Measurements from ENCODE around the gene RNF43.

The RNF43 gene

GRCh38 chr17:58381124-58382035 lies 36.0 kb downstream of the RNF43 start:
- DNase-seq (ENCODE audit: low read depth, low spot score) = no peak

- DNase-seq (ENCODE audit: low read depth, low spot score) = no peak
Observed at GRCh38 chr17:58380207-58381123, 36.9 kb downstream of the RNF43 start.

GRCh38 chr17:58379511-58379824 lies 37.9 kb downstream of the RNF43 start:
- no peak for DNase-seq (ENCODE audit: low read depth, low spot score)

- DNase-seq (ENCODE audit: low read depth, low spot score) = no peak
Observed at GRCh38 chr17:58378733-58379510, 38.4 kb downstream of the RNF43 start.

GRCh38 chr17:58377661-58378060 lies 39.7 kb downstream of the RNF43 start:
- no peak for DNase-seq (ENCODE audit: low read depth, low spot score)

- DNase-seq (ENCODE audit: low read depth, low spot score) = no peak
Observed at GRCh38 chr17:58377093-58377601, 40.2 kb downstream of the RNF43 start.

GRCh38 chr17:58376472-58377000 lies 40.8 kb downstream of the RNF43 start:
- no peak for DNase-seq (ENCODE audit: low read depth, low spot score)

- no peak for DNase-seq (ENCODE audit: low read depth, low spot score)
Observed at GRCh38 chr17:58375811-58376210, 41.5 kb downstream of the RNF43 start.

- DNase-seq (ENCODE audit: low read depth, low spot score) = no peak
Observed at GRCh38 chr17:58375256-58375655, 42.1 kb downstream of the RNF43 start.

- DNase-seq (ENCODE audit: low read depth, low spot score) = no peak
Observed at GRCh38 chr17:58373923-58374322, 43.4 kb downstream of the RNF43 start.

GRCh38 chr17:58373003-58373402 lies 44.3 kb downstream of the RNF43 start:
- no peak for DNase-seq (ENCODE audit: low read depth, low spot score)

- DNase-seq (ENCODE audit: low read depth, low spot score) = no peak
Observed at GRCh38 chr17:58371300-58371950, 45.9 kb downstream of the RNF43 start.

GRCh38 chr17:58370716-58371115 lies 46.6 kb downstream of the RNF43 start:
- no peak for DNase-seq (ENCODE audit: low read depth, low spot score)

- DNase-seq (ENCODE audit: low read depth, low spot score) = no peak
Observed at GRCh38 chr17:58370309-58370708, 47.0 kb downstream of the RNF43 start.

GRCh38 chr17:58369214-58370031 lies 47.9 kb downstream of the RNF43 start:
- DNase-seq (ENCODE audit: low read depth, low spot score) = no peak

- no peak for DNase-seq (ENCODE audit: low read depth, low spot score)
Observed at GRCh38 chr17:58368860-58369213, 48.5 kb downstream of the RNF43 start.
